ENCODE measurements around the gene CALCB. TPM values are rescaled to one million over a fixed set of nuclear protein-coding genes. Genes with fewer than 3 reads are reported as not detected.

Gene CALCB
- polyA plus RNA-seq, 3 donors: not detected

DNA sequence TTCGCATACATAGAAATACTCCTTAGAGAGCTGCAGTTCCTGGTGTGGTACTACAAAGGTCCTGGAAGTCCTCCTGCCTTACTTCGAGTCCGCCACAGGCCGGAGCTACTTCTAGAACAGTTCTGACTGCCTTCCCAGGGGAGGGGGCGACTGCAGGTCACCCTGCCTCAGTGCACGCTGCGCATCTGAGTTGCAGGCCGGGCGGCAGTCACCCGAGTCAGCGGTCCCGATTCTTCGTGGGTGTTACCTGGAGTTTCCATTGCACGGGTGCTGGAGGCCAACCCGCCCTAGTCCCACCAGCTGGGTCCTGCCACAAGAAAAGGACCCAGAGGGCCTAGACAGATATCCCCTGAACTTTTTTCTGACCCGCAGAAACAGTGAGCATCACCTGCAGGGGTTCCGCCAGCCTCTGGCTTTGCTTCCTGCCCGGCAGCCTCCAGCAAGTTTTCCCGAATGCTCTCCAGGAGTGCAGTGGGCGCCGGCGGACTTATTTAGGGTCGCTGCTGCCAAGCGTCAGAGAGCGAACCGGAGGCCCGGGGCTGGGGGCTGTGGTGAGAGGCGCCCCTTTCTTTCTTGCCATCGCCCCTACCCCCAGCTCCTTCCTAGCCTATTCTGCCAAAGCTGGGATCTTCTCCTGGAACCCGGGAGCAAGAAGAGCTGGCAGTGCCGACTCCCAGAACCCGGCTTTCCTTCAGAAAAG is 1.7 kb upstream of the CALCB start:
- WGBS (ENCODE audit: insufficient coverage): 90% methylated on average over 30 of the region's 32 CpGs
- peaks cover 18% of the 10 kb centered on the region for H3K4me1 Mint-ChIP-seq

DNA sequence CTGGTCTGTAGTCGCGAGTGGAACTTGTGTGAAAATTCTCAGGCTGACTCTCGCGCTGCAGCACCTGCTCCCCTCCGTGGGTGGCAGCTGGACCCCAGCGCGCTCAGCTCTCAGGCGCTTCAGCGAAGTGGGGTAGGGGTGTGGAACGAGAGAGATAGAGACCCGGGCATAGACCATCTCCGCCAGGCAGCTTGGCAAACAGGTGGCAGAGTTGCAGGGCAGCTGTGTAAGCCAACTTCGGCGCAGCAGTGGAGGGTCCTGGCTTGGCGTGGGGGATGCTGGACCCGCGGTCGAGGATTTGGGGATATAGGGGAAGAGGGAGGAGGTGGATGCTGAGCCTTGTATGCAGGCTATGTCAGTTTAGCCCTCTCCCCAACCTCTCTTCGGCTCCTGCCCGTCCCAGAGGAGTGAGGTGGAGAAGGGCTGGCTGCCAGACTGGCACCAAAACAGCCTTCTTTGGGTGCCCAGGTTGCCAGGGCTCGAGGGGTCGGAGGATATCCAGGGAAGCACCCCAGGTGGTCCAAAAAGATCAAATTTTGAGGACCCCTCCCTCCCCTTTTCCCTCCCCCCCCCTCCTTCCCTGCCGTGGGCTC is 746 bp upstream of the CALCB start:
- intact Hi-C loops (cut with micrococcal nuclease): no loop called here
- H3K27me3 ChIP-seq (ENCODE audit: control insufficient read depth in 2 of 2, insufficient read depth in 2 of 2, low read length in 2 of 2): peaks cover 3 to 30% of the 10 kb centered on the region in 2 donors

More for the DNA sequence above, 1.7 kb upstream of the CALCB start:
- Histone ChIP-seq H3K79me2 (ENCODE audit: insufficient read depth, low read length) (no peaks in the 10 kb centered on the region), H4K20me1 (ENCODE audit: insufficient read depth, low read length) (no peaks in the 10 kb centered on the region), H3K4me2 (replicated peaks; ENCODE audit: extremely low read depth, low read length, poor library complexity, severe bottlenecking) (no peak overlapping the region), H3K27ac (ENCODE audit: low read depth in 1 of 2, low read length in 2 of 2) (no peak overlapping the region), H3K4me3 (replicated peaks in 1 of 3; ENCODE audit: low read depth in 2 of 3, low read length in 3 of 3) (no peak overlapping the region), H3K9me3 (replicated peaks in 1 of 2; ENCODE audit: control insufficient read depth in 1 of 2, insufficient read depth in 1 of 2, low read length in 2 of 2) (peaks cover 16 to 26% of the 10 kb centered on the region in 2 donors), H3K4me1 (ENCODE audit: control insufficient read depth in 1 of 2, insufficient read depth in 2 of 2, low read length in 2 of 2) (peaks cover 9 to 11% of the 10 kb centered on the region in 2 donors), H3K36me3 (replicated peaks in 1 of 2; ENCODE audit: control insufficient read depth in 1 of 2, insufficient read depth in 2 of 2, low read length in 2 of 2) (no peaks in the 10 kb centered on the region), H3K27me3 (ENCODE audit: control insufficient read depth in 2 of 2, insufficient read depth in 2 of 2, low read length in 2 of 2) (peaks cover 3 to 30% of the 10 kb centered on the region in 2 donors), H2AFZ (ENCODE audit: insufficient read depth, low read depth, low read length, poor library complexity, severe bottlenecking) (no peak overlapping the region), H3K9ac (ENCODE audit: insufficient read depth, low read length, poor library complexity, severe bottlenecking) (no peak overlapping the region)
- TF ChIP-seq, protein P1, sequence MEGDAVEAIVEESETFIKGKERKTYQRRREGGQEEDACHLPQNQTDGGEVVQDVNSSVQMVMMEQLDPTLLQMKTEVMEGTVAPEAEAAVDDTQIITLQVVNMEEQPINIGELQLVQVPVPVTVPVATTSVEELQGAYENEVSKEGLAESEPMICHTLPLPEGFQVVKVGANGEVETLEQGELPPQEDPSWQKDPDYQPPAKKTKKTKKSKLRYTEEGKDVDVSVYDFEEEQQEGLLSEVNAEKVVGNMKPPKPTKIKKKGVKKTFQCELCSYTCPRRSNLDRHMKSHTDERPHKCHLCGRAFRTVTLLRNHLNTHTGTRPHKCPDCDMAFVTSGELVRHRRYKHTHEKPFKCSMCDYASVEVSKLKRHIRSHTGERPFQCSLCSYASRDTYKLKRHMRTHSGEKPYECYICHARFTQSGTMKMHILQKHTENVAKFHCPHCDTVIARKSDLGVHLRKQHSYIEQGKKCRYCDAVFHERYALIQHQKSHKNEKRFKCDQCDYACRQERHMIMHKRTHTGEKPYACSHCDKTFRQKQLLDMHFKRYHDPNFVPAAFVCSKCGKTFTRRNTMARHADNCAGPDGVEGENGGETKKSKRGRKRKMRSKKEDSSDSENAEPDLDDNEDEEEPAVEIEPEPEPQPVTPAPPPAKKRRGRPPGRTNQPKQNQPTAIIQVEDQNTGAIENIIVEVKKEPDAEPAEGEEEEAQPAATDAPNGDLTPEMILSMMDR (IDR thresholded peaks at IDR 0.05): no peak
- intact Hi-C loops (cut with micrococcal nuclease): no loop called here
- Mint-ChIP-seq H3K9me3 (peaks cover 8 to 33% (median 30%) of the 10 kb centered on the region in 7 donors), H3K27me3 (ENCODE audit: low read depth in 3 of 3) (peaks cover 24 to 39% (median 38%) of the 10 kb centered on the region in 3 donors), H3K36me3 (no peaks in the 10 kb centered on the region), H3K27ac (no peak overlapping the region), H3K4me3 (no peak overlapping the region)
- DNase-seq: no peak

More for the DNA sequence above, 746 bp upstream of the CALCB start:
- Mint-ChIP-seq H3K9me3 (peaks cover 8 to 35% (median 30%) of the 10 kb centered on the region in 7 donors), H3K27me3 (ENCODE audit: low read depth in 3 of 3) (peaks cover 24 to 40% (median 39%) of the 10 kb centered on the region in 3 donors), H3K27ac (no peak overlapping the region), H3K4me1 (peaks cover 18% of the 10 kb centered on the region), H3K4me3 (peak overlapping the region in 1 of 2 donors; percentile 74), H3K36me3 (no peaks in the 10 kb centered on the region)
- Histone ChIP-seq H4K20me1 (ENCODE audit: insufficient read depth, low read length) (no peaks in the 10 kb centered on the region), H3K4me3 (replicated peaks in 1 of 3; ENCODE audit: low read depth in 2 of 3, low read length in 3 of 3) (no peak overlapping the region), H3K4me1 (ENCODE audit: control insufficient read depth in 1 of 2, insufficient read depth in 2 of 2, low read length in 2 of 2) (peaks cover 9 to 11% of the 10 kb centered on the region in 2 donors), H3K36me3 (replicated peaks in 1 of 2; ENCODE audit: control insufficient read depth in 1 of 2, insufficient read depth in 2 of 2, low read length in 2 of 2) (no peaks in the 10 kb centered on the region), H2AFZ (ENCODE audit: insufficient read depth, low read depth, low read length, poor library complexity, severe bottlenecking) (no peak overlapping the region), H3K27ac (ENCODE audit: low read depth in 1 of 2, low read length in 2 of 2) (no peak overlapping the region), H3K4me2 (replicated peaks; ENCODE audit: extremely low read depth, low read length, poor library complexity, severe bottlenecking) (no peak overlapping the region), H3K9ac (ENCODE audit: insufficient read depth, low read length, poor library complexity, severe bottlenecking) (no peak overlapping the region), H3K79me2 (ENCODE audit: insufficient read depth, low read length) (no peaks in the 10 kb centered on the region), H3K9me3 (replicated peaks in 1 of 2; ENCODE audit: control insufficient read depth in 1 of 2, insufficient read depth in 1 of 2, low read length in 2 of 2) (peaks cover 16 to 26% of the 10 kb centered on the region in 2 donors)
- no peak for DNase-seq
- TF ChIP-seq, protein P1 (IDR thresholded peaks at IDR 0.05): no peak
- WGBS (ENCODE audit: insufficient coverage): 87% methylated on average over 14 of the region's 23 CpGs

All from CD14-positive monocyte (primary cell).